Measurements from ENCODE around the gene HMCN2.

Gene HMCN2

DNA sequence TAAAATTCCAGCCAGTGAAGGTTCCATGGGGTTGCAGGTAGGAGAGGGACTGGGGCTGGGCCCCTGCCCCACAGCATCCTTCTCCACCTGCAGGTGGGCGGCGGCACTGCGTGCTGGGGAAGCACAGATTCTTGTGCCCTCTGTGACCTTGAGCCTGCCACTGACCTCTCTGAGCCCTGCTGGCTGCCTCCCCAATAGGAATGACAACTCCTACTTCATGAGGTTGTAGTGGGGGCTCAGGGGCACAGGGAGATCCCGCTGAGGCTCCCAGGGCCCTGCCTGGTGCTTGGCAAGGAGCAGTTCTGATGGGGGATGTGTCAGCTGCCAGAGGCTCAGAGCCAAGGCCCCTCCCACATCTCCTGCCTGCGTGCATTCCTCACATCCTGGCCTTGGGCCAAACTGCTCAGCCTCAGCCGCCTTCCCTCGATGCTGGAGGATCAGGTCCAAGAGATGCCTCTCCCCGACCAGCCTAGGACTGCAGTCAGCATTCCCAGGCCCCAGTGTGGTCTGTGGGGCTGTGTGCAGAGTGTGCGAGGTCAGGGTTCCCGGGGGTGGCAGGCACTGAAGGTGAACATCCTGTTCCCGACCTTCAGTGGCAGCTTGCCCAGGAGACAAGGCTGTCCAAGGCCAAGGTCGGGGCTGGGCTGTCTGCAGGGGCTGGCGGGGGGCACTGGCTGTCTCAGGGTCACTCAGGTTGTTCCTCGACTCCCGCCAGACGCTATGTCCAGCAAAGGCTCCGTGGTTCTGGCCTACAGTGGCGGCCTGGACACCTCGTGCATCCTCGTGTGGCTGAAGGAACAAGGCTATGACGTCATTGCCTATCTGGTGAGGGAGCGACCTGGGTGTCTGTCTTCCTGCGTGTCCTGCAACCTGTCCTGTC, 186.2 kb downstream of the HMCN2 start:
- H3K4me3 ChIP-seq (ENCODE audit: control insufficient read depth, low read depth, low read length): no peak overlapping the region
- peak; percentile 96 for DNase-seq (ENCODE audit: low read depth)
- TF ChIP-seq, protein P1, sequence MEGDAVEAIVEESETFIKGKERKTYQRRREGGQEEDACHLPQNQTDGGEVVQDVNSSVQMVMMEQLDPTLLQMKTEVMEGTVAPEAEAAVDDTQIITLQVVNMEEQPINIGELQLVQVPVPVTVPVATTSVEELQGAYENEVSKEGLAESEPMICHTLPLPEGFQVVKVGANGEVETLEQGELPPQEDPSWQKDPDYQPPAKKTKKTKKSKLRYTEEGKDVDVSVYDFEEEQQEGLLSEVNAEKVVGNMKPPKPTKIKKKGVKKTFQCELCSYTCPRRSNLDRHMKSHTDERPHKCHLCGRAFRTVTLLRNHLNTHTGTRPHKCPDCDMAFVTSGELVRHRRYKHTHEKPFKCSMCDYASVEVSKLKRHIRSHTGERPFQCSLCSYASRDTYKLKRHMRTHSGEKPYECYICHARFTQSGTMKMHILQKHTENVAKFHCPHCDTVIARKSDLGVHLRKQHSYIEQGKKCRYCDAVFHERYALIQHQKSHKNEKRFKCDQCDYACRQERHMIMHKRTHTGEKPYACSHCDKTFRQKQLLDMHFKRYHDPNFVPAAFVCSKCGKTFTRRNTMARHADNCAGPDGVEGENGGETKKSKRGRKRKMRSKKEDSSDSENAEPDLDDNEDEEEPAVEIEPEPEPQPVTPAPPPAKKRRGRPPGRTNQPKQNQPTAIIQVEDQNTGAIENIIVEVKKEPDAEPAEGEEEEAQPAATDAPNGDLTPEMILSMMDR (conservative IDR thresholded peaks at IDR 0.05; ENCODE audit: control insufficient read depth, insufficient read depth, low read depth, low read length): peak; percentile 58

GRCh38 chr9:130452835-130453234, 187.3 kb downstream of the HMCN2 start:
- TF ChIP-seq, protein P1 (conservative IDR thresholded peaks at IDR 0.05; ENCODE audit: control insufficient read depth, insufficient read depth, low read depth, low read length): no peak
- no peak for DNase-seq (ENCODE audit: low read depth)
- no peak overlapping the region for H3K4me3 ChIP-seq (ENCODE audit: control insufficient read depth, low read depth, low read length)

- DNase-seq (ENCODE audit: low read depth): peak; percentile 14
- TF ChIP-seq, protein P1 (conservative IDR thresholded peaks at IDR 0.05; ENCODE audit: control insufficient read depth, insufficient read depth, low read depth, low read length): no peak
- H3K4me3 ChIP-seq (ENCODE audit: control insufficient read depth, low read depth, low read length): no peak overlapping the region
Observed at GRCh38 chr9:130453487-130453886, 187.9 kb downstream of the HMCN2 start.

DNA sequence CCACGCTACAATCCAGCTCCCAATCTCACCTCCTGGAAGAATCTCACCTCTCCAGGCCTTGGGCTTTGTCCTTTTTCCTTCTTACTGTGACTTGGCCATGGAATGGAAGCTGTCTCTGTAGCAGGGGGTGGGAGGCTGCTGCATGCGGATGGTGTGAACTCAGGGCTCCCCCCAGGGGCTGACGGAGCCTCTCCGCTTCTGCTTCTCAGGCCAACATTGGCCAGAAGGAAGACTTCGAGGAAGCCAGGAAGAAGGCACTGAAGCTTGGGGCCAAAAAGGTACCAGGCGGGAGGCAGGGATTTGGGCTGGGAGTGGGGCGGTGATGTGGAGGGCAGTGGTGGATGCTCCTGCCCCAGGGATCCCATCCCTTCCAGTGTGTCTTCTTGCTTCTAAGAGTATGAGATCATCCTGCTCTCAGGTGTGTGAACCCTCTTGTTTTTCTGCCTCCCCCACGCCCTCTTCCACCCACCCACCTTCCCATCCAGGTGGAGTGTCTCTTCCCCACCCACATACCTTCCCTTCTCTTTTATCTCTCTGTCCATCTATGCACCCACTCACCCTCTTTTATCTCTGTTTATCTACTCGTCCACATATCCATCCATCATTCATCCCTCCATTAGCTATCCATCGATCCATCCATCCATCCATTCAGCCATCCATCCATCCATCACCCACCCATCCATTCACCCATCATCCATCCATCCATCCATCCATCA, 188.7 kb downstream of the HMCN2 start:
- DNase-seq (ENCODE audit: low read depth): no peak
- TF ChIP-seq, protein P1 (conservative IDR thresholded peaks at IDR 0.05; ENCODE audit: control insufficient read depth, insufficient read depth, low read depth, low read length): no peak
- H3K4me3 ChIP-seq (ENCODE audit: control insufficient read depth, low read depth, low read length): no peak overlapping the region

DNA sequence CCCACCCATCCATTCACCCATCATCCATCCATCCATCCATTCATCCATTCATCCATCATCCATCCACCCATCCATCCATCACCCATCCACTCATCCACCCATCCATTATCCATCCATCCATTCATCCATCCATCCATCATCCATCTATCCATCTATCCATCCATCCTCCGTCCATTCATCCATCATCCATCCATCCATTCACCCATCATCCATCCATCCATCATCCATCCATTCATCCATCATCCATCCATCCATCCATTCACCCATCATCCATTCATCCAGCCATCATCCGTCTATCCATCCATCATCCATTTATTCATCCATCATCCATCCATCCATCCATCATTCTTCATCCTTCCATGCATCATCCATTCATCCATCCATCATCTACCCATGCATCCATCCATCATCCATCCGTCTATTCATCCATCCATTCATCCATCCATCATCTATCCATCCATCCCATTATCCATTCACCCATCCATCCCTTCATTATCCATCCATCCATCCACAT, 189.3 kb downstream of the HMCN2 start:
- H3K4me3 ChIP-seq (ENCODE audit: control insufficient read depth, low read depth, low read length): no peak overlapping the region
- DNase-seq (ENCODE audit: low read depth): no peak
- TF ChIP-seq, protein P1 (conservative IDR thresholded peaks at IDR 0.05; ENCODE audit: control insufficient read depth, insufficient read depth, low read depth, low read length): no peak

DNA sequence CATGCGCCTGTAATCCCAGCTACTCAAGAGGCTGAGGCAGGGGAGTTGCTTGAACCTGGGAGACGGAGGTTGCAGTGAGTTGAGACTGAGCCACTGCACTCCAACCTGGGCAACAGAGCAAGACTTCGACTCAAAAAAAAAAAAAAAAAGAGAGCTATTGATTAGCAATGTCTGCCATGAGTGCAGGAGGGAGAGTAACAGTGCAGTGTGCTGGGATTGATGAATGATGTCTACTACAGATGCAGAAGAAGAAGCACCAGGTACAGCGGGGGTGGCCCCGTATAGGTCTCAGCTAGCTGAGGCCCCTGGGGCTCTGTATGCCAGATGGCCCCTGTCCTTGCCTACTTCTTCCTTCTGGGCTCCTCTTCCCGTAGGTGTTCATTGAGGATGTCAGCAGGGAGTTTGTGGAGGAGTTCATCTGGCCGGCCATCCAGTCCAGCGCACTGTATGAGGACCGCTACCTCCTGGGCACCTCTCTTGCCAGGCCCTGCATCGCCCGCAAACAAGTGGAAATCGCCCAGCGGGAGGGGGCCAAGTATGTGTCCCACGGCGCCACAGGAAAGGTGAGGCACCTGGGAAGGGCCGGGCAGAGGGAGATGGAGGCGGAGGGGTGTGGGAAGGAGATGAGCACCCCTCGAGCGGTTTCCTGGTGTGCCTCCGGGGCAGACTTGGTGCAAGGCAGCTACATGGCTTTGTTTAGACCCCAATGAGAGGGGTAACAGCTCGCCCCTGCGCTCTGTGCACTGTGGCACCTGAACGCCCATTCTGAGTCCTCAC, 192.7 kb downstream of the HMCN2 start:
- TF ChIP-seq, protein P1 (conservative IDR thresholded peaks at IDR 0.05; ENCODE audit: control insufficient read depth, insufficient read depth, low read depth, low read length): no peak
- DNase-seq (ENCODE audit: low read depth): no peak
- H3K4me3 ChIP-seq (ENCODE audit: control insufficient read depth, low read depth, low read length): no peak overlapping the region

All from fibroblast of mammary gland (primary cell).